Trophoblast cell (in vitro differentiated cells and primary cell): Measurements from ENCODE around the gene ICA1.

Experiments used
- DNase-seq, 2 donors: peaks; one replicate each; pipeline ENCODE4 v3.0.0-alpha.2; 2016
- H2AFZ ChIP-seq: 2 replicates; pipeline ENCODE4 v1.6.1; 2013; ENCODE audit warnings: low read length, moderate library complexity, mild to moderate bottlenecking; ENCODE audit not compliant: insufficient read depth, poor library complexity
- H2AK5ac ChIP-seq: 2 replicates; pipeline ENCODE4 v1.6.1; 2013; ENCODE audit warnings: mild to moderate bottlenecking, low read length
- H2BK120ac ChIP-seq: 2 replicates; pipeline ENCODE4 v1.6.1; 2013; ENCODE audit warnings: low read length, mild to moderate bottlenecking, moderate library complexity; ENCODE audit not compliant: insufficient read depth, poor library complexity
- H2BK12ac ChIP-seq: 2 replicates; pipeline ENCODE4 v1.6.1; 2013; ENCODE audit warnings: mild to moderate bottlenecking, low read length, moderate library complexity
- H2BK5ac ChIP-seq: 2 replicates; pipeline ENCODE4 v1.6.1; 2013; ENCODE audit warnings: low read length, low read depth, moderate library complexity, mild to moderate bottlenecking; ENCODE audit not compliant: poor library complexity
- H3K14ac ChIP-seq: 2 replicates; pipeline ENCODE4 v1.6.1; 2013; ENCODE audit warnings: mild to moderate bottlenecking, low read length
- H3K18ac ChIP-seq: 2 replicates; pipeline ENCODE4 v1.6.1; 2013; ENCODE audit warnings: mild to moderate bottlenecking, low read length
- H3K23ac ChIP-seq: 2 replicates; pipeline ENCODE4 v1.6.1; 2013; ENCODE audit warnings: low read length
- H3K27ac ChIP-seq: 2 replicates; pipeline ENCODE4 v1.5.1; 2013; ENCODE audit warnings: low read depth, mild to moderate bottlenecking, inconsistent platforms, low read length, moderate library complexity
- H3K27me3 ChIP-seq: 2 replicates; pipeline ENCODE4 v1.6.1; 2013; ENCODE audit warnings: inconsistent platforms, mild to moderate bottlenecking, low read length, moderate library complexity; ENCODE audit not compliant: insufficient read depth
- H3K36me3 ChIP-seq, 2 experiments: 1 replicate in 1 of 2; 2 replicates in 1 of 2; pipeline ENCODE4 v1.6.1; 2013; ENCODE audit warnings: low read length in 2 of 2, mild to moderate bottlenecking in 2 of 2, moderate library complexity in 1 of 2; ENCODE audit not compliant: insufficient read depth in 2 of 2, control insufficient read depth in 1 of 2
- H3K4ac ChIP-seq: 2 replicates; pipeline ENCODE4 v1.6.1; 2013; ENCODE audit warnings: low read depth, mild to moderate bottlenecking, low read length, moderate library complexity
- H3K4me1 ChIP-seq, 2 experiments: 1 replicate in 1 of 2; 2 replicates in 1 of 2; pipeline ENCODE4 v1.6.1; 2013; ENCODE audit warnings: low read length in 2 of 2, mild to moderate bottlenecking in 2 of 2, moderate library complexity in 1 of 2; ENCODE audit not compliant: insufficient read depth in 2 of 2, control insufficient read depth in 1 of 2
- H3K4me2 ChIP-seq: 2 replicates; pipeline ENCODE4 v1.6.1; 2013; ENCODE audit warnings: inconsistent platforms, mild to moderate bottlenecking, low read length, moderate library complexity
- H3K4me3 ChIP-seq: 2 replicates; pipeline ENCODE4 v1.5.1; 2013; ENCODE audit warnings: mild to moderate bottlenecking, low read depth, low read length, inconsistent platforms
- H3K79me1 ChIP-seq: one replicate; pipeline ENCODE4 v1.6.1; 2013; ENCODE audit warnings: low read length
- H3K79me2 ChIP-seq: 2 replicates; pipeline ENCODE4 v1.6.1; 2013; ENCODE audit warnings: low read length, mild to moderate bottlenecking; ENCODE audit not compliant: control insufficient read depth, insufficient read depth, poor library complexity
- H3K9ac ChIP-seq: 2 replicates; pipeline ENCODE4 v1.6.1; 2013; ENCODE audit warnings: mild to moderate bottlenecking, low read length
- H3K9me3 ChIP-seq: 2 replicates; pipeline ENCODE4 v1.6.1; 2013; ENCODE audit warnings: low read depth, mild to moderate bottlenecking, control low read depth, inconsistent platforms, low read length; ENCODE audit not compliant: insufficient read depth
- H4K12ac ChIP-seq: 2 replicates; pipeline ENCODE4 v1.6.1; 2013; ENCODE audit warnings: low read depth, mild to moderate bottlenecking, low read length, moderate library complexity
- H4K8ac ChIP-seq: 2 replicates; pipeline ENCODE4 v1.6.1; 2013; ENCODE audit warnings: low read depth, mild to moderate bottlenecking, low read length, moderate library complexity
- H4K91ac ChIP-seq: one replicate; pipeline ENCODE4 v1.6.1; 2013; ENCODE audit warnings: low read depth, mild to moderate bottlenecking, low read length, moderate library complexity
- WGBS: extraction: QIAGEN DNeasy Blood & Tissue Kit; methylation state at CpG from one replicate; pipeline ENCODE4 v1.1.7; 2013; ENCODE audit warnings: missing lambda C conversion rate; ENCODE audit not compliant: insufficient read length, insufficient coverage; ENCODE audit errors: extremely low coverage; 5-methylcytosine and 5-hydroxymethylcytosine counted together

ICA1 gene

DNA sequence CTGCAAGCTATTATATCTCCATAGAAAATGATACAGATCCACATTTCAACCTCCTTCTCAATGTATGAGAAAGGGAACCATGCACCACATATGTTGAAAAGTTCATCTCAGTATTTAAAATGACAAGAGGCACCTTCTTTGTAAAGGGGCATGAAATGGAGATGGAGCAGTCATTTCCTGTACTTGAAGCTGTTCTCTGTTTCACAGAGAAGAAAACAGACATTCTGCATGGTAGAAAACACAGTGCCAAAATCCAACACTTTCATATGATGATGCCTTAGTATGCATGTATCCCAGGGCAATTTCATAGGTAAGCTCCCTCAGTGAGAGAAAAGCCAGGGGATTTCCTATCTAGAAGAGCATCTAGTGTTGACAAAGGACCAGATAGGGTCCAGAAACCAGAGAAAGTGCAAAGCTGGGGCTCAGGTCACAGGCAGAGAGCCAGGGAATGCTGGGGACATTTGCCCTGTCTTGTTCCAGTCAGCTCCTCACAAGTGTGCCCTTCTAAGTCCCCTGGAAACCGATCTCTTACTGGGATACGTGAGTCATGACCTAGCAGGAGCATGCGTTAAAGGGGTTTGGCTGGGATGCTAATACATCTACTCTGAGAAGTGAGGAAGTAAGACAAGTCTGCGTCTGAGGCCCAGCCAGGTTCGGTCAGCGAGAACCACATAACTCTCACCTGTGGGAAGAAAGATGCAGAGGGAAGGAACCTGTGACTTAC is 118.7 kb downstream of the ICA1 start:
- H4K8ac ChIP-seq: no peak overlapping the region
- H2AFZ ChIP-seq: no peak overlapping the region
- H3K4ac ChIP-seq: no peak overlapping the region
- H2BK12ac ChIP-seq: no peak overlapping the region
- H3K23ac ChIP-seq: no peak overlapping the region
- H2AK5ac ChIP-seq: no peak overlapping the region
- no peak overlapping the region for H3K18ac ChIP-seq
- H3K36me3 ChIP-seq: no peaks in the 10 kb centered on the region
- H4K91ac ChIP-seq: no peak overlapping the region
- no peak overlapping the region for H4K12ac ChIP-seq
- H3K27me3 ChIP-seq: no peaks in the 10 kb centered on the region
- H3K14ac ChIP-seq: no peak overlapping the region
- no peak overlapping the region for H2BK120ac ChIP-seq
- H3K27ac ChIP-seq: no peak overlapping the region
- no peaks in the 10 kb centered on the region for H3K79me1 ChIP-seq
- H3K9me3 ChIP-seq: no peaks in the 10 kb centered on the region
- no peaks in the 10 kb centered on the region for H3K79me2 ChIP-seq
- no peaks in the 10 kb centered on the region for H3K4me1 ChIP-seq
- H3K4me2 ChIP-seq: no peak overlapping the region
- no CpG with 5 or more reads among the region's 6 CpGs for WGBS
- H3K9ac ChIP-seq: no peak overlapping the region
- no peak for DNase-seq
- H2BK5ac ChIP-seq: no peak overlapping the region
- no peak overlapping the region for H3K4me3 ChIP-seq

DNA sequence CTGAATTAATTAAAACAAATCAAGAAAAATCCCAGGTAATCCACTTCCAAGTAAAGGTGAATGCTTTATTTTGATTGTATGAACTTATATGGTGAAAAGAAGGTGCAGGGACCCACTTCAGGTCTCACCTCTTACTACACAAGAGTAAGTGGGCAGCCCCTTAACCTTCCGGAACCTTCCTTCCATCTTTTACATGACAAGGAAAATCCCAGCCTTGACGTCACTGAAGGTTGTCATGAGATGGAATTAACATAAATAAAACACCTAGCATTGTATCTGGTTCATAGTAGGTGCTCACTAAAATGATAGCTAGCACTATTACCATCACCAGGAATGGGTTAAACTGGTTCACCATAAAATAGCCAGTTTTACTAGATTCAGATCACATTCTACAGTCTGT is 119.5 kb downstream of the ICA1 start:
- no peak overlapping the region for H3K9ac ChIP-seq
- H3K18ac ChIP-seq: no peak overlapping the region
- H3K79me1 ChIP-seq: no peaks in the 10 kb centered on the region
- H3K36me3 ChIP-seq: no peaks in the 10 kb centered on the region
- H4K12ac ChIP-seq: no peak overlapping the region
- H3K14ac ChIP-seq: no peak overlapping the region
- H2BK120ac ChIP-seq: no peak overlapping the region
- no peak for DNase-seq
- no peak overlapping the region for H2AK5ac ChIP-seq
- no peak overlapping the region for H3K4me3 ChIP-seq
- H3K4ac ChIP-seq: no peak overlapping the region
- H3K4me2 ChIP-seq: no peak overlapping the region
- no peak overlapping the region for H4K91ac ChIP-seq
- H3K9me3 ChIP-seq: no peaks in the 10 kb centered on the region
- no peak overlapping the region for H3K27ac ChIP-seq
- no peak overlapping the region for H3K23ac ChIP-seq
- no peak overlapping the region for H2BK12ac ChIP-seq
- WGBS: no CpG with 5 or more reads among the region's 2 CpGs
- H3K4me1 ChIP-seq: no peaks in the 10 kb centered on the region
- no peaks in the 10 kb centered on the region for H3K79me2 ChIP-seq
- H2AFZ ChIP-seq: no peak overlapping the region
- no peaks in the 10 kb centered on the region for H3K27me3 ChIP-seq
- H4K8ac ChIP-seq: no peak overlapping the region
- no peak overlapping the region for H2BK5ac ChIP-seq

DNA sequence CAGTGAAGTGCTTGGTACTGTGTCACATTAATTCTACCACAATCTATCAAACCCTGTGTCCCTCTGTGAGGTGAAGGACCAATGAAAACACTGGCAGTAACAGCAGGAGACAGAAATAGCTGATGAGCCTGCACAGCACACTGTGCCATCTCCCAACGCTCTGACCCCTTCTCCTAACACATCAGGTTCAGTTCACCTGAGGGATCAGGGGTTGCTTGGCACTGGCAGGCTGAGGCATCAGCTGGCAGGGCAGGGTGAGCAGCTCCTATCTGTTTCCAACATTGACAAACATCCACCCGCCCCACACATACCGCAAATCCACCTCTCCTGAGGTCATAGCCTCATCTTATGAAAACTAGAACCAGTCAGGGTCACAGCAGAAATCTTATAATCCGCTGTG is 120.9 kb downstream of the ICA1 start:
- Histone ChIP-seq H3K23ac (no peak overlapping the region), H3K14ac (no peak overlapping the region), H2AFZ (no peak overlapping the region), H4K12ac (no peak overlapping the region), H3K4me2 (no peak overlapping the region), H3K27me3 (no peaks in the 10 kb centered on the region), H3K79me2 (no peaks in the 10 kb centered on the region), H3K9ac (no peak overlapping the region), H3K79me1 (no peaks in the 10 kb centered on the region), H3K4me3 (peak overlapping the region; percentile 31), H4K91ac (no peak overlapping the region), H3K36me3 (no peaks in the 10 kb centered on the region), H3K4me1 (no peaks in the 10 kb centered on the region), H3K4ac (no peak overlapping the region), H2BK120ac (no peak overlapping the region), H3K9me3 (no peaks in the 10 kb centered on the region), H4K8ac (no peak overlapping the region), H2AK5ac (no peak overlapping the region), H2BK5ac (no peak overlapping the region), H3K18ac (no peak overlapping the region), H2BK12ac (no peak overlapping the region), H3K27ac (no peak overlapping the region)
- DNase-seq: no peak
- WGBS: no CpG with 5 or more reads among the region's 4 CpGs

DNA sequence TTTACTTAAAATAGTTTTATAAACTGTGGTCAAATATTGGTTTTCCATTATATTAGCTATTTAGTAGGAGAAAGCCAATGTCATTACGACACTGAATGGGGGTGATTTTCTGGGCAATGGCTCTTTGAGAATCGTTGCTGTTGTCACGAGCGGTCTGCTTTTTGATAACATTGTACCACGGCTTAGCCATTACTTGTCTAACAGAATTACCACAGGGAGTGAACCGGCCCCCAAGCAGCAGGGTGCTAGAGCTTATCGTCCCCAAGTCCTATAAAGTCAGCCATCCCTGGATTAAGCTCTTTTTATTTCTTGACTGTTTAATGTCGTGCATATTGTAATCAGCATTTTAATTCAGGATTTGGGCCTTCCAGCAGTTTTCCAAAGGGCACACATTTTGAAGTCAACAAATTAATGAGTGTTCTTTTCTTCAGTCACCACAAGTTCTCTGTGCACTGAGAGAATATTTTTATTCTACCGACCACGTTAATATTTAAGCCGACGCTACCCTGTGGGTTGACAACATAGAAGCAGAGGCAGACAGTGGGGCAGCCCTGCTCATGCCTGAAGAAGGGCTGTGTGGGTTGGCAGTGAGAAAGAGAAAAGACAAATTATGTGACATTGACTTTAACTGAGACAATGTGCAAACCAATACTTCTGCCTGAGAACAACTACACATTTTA is 125.8 kb downstream of the ICA1 start:
- H3K9ac ChIP-seq: no peak overlapping the region
- H3K27ac ChIP-seq: no peak overlapping the region
- DNase-seq: no peak
- no peak overlapping the region for H3K4ac ChIP-seq
- H3K14ac ChIP-seq: no peak overlapping the region
- WGBS: no CpG with 5 or more reads among the region's 12 CpGs
- no peaks in the 10 kb centered on the region for H3K79me1 ChIP-seq
- H3K4me3 ChIP-seq: no peak overlapping the region
- H2AK5ac ChIP-seq: no peak overlapping the region
- H2BK5ac ChIP-seq: no peak overlapping the region
- H4K8ac ChIP-seq: no peak overlapping the region
- H3K4me2 ChIP-seq: no peak overlapping the region
- no peak overlapping the region for H4K91ac ChIP-seq
- no peaks in the 10 kb centered on the region for H3K4me1 ChIP-seq
- H3K27me3 ChIP-seq: no peaks in the 10 kb centered on the region
- no peak overlapping the region for H4K12ac ChIP-seq
- H2AFZ ChIP-seq: no peak overlapping the region
- no peak overlapping the region for H3K23ac ChIP-seq
- H3K18ac ChIP-seq: no peak overlapping the region
- H2BK12ac ChIP-seq: no peak overlapping the region
- no peaks in the 10 kb centered on the region for H3K79me2 ChIP-seq
- no peak overlapping the region for H2BK120ac ChIP-seq
- H3K9me3 ChIP-seq: no peaks in the 10 kb centered on the region
- no peaks in the 10 kb centered on the region for H3K36me3 ChIP-seq
